22Rv1 (cell line): ENCODE data around the gene GRAP2.

Experiments used
- ZFX ChIP-seq: fragments of 450-650 bp; IDR thresholded peaks from 2 replicates; pipeline ENCODE4 v1.6.1; 2017; ENCODE audit warnings: antibody characterized with exemption, borderline replicate concordance
- TF ChIP-seq, protein P1 (sequence below): fragments of 450-650 bp; IDR thresholded peaks from 2 replicates; pipeline ENCODE4 v1.5.1; 2017; ENCODE audit warnings: mild to moderate bottlenecking

DNA sequence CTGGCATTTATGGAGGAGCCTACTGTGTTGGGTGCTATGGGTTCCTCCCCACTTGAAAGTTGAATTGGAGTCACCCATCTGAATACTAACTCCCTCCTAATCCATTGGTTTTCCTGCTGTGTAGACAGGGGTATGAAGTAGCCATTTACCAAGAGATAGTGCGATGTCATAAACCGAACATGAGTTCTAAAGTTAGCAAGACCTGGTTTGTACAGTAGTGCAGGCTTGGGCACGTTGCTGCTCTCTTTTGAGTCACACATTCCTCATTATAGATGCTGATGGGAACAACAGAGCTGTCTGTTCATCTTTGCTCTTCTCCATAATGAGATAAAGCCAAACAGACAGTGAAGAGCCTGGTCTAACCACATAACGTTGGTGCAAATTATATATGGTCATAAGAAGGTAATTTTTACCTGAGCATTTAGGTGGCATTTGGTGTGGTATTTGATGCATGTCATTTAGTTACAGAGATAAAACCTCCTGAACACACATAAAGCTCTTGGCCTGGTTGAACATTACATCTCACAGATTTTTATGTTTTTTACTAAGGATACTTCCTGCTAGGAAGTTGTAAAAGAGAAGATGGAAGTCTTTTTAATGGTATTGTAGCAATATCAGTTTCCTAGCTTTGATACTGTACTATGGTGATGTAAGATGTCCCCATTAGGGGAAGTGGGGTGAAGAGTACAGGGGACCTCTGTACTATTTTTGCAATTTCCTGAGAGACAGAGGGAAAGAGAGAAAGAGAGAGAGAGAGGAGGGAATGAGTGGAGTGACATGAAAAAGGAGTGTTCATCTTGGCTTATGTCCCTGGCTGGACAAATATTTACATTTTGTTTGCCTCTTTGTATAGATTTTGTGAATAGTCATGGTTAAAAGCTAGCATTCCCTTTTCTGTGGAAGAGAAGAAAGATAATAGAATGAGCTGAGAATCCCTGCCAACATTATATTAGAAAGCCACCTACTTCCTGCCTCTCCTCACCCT lies 27.9 kb downstream of the GRAP2 start:
- TF ChIP-seq, protein P1, sequence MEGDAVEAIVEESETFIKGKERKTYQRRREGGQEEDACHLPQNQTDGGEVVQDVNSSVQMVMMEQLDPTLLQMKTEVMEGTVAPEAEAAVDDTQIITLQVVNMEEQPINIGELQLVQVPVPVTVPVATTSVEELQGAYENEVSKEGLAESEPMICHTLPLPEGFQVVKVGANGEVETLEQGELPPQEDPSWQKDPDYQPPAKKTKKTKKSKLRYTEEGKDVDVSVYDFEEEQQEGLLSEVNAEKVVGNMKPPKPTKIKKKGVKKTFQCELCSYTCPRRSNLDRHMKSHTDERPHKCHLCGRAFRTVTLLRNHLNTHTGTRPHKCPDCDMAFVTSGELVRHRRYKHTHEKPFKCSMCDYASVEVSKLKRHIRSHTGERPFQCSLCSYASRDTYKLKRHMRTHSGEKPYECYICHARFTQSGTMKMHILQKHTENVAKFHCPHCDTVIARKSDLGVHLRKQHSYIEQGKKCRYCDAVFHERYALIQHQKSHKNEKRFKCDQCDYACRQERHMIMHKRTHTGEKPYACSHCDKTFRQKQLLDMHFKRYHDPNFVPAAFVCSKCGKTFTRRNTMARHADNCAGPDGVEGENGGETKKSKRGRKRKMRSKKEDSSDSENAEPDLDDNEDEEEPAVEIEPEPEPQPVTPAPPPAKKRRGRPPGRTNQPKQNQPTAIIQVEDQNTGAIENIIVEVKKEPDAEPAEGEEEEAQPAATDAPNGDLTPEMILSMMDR = no peak
- no peak for TF ChIP-seq ZFX
